HT1080 (cell line): ENCODE data around the gene ARHGAP26. TPM values are rescaled to one million over a fixed set of nuclear protein-coding genes. Genes with fewer than 3 reads are reported as not detected.

Experiments
- DNase-seq: peaks from one replicate; pipeline ENCODE4 v3.0.0-alpha.2; 2015; ENCODE audit warnings: low read depth
- total RNA-seq: library from RNA; depleted of rRNA; stranded (reverse); fragments of >200 nt; shearing (Covaris generic); gene quantifications from 2 replicates; pipeline ENCODE4 v1.2.3, GENCODE V29; 2014

ARHGAP26 gene
- total RNA-seq, 1 experiment from 2014 or later: 9.9 TPM

- no peak for DNase-seq
Observed at GRCh38 chr5:142810743-142811290, 40.6 kb downstream of the ARHGAP26 start.

- DNase-seq: no peak
Observed at GRCh38 chr5:142811866-142812557, 41.8 kb downstream of the ARHGAP26 start.

DNA sequence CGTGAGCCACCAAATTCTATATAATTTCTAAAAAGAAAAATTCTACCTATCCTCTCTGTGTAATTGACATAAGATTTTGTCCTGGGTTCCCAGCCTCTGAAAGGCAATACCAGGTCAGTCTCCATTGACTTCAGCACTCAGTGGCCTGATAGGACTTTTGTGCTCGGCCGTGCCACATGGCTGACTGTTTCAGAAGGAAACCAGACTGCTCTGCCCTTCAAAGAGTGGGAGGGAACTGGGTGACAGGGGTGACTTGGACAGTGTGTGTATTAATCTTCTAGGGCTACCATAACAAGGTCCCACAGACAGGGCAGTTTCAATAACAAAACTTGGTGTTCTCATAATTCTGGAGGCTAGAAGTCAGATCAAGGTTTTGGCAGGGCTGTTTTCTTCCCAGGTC is 43.0 kb downstream of the ARHGAP26 start:
- DNase-seq: no peak

DNA sequence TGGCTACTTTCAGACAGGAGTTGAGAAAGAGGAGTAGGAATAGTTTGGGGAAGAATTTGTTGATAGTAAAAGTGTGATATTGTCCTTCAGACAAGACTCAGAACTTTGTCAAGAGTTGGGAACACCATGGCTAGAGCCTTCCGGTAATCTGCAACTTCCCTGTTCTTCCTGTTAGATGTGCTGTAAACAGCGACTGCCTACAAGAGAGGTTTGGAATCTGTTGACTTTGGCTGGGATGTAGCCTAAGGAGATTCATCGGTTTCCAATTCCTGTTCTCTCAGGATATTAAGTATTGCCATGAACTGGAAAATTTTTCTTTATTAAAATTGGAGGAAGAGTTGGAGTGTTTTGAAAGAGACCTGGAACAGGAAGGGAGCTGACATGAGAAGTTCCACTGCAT is 43.9 kb downstream of the ARHGAP26 start:
- no peak for DNase-seq

GRCh38 chr5:142815469-142815868 is 45.3 kb downstream of the ARHGAP26 start:
- DNase-seq: no peak

DNA sequence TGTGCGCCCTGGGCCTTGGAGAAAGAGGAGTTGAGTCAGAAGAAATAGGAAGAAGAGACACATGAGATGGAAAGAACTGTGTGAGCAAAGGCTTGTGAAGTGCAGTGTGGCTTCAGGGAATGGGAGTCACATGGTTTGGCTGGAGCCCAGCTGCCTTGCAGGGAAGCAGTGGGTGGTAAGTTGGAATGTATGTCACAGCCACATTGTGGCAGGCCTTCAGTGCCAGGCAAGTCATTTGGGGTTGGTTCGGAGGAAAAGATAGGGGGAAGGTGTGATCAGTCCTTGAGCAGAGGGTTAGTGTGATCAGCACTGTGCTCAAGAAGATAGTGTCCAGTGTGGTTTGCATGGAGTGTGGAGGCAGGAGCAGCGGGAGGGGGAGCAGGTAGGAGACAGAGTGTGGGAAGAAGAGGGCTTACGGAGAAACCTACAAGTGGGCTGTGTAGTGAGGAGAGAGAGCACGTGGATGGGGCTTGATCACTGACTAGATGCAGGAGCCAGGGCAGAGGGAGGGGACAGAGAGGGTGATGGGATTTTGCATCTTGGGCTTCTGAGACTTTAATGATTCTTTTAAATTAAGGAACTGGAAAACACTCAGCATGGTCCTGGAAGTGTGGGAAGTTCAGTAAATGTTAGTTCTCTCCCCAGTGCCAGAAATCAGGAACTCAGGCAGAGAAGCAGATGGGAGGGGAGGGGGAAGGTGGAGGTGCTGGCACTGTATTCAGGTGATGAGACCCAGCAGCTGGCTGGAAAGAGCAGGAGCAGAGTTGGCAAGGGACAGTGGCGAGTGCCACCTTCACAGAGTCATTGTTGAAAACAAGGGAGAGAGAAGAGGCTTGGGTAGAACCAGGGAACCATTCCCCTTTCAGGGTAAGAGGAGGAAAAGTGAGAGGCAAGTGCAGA is 46.6 kb downstream of the ARHGAP26 start:
- peak; percentile 68 for DNase-seq

GRCh38 chr5:142817949-142818431 is 47.8 kb downstream of the ARHGAP26 start:
- DNase-seq: no peak

DNA sequence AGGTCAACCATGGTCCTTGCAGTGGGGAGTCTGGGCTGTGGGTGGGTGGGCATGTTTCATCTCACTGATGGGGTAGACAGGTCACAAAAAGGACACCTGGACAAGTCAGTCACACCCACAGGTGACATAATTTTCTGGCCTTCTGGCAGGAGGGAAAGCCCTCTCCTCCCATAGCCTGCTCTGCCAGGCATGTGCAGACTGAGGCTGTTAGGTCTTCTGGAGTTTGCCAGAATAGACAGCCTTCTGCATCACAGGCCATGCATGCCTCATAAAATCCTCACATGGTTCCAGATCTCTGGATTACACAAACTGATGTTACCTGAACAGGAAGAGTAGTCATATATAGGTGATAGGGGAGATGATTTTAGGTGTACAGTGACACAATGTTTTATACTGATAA is 49.1 kb downstream of the ARHGAP26 start:
- DNase-seq: no peak

GRCh38 chr5:142819825-142820224 is 49.6 kb downstream of the ARHGAP26 start:
- DNase-seq: no peak

GRCh38 chr5:142820447-142820846 is 50.3 kb downstream of the ARHGAP26 start:
- DNase-seq: no peak

DNA sequence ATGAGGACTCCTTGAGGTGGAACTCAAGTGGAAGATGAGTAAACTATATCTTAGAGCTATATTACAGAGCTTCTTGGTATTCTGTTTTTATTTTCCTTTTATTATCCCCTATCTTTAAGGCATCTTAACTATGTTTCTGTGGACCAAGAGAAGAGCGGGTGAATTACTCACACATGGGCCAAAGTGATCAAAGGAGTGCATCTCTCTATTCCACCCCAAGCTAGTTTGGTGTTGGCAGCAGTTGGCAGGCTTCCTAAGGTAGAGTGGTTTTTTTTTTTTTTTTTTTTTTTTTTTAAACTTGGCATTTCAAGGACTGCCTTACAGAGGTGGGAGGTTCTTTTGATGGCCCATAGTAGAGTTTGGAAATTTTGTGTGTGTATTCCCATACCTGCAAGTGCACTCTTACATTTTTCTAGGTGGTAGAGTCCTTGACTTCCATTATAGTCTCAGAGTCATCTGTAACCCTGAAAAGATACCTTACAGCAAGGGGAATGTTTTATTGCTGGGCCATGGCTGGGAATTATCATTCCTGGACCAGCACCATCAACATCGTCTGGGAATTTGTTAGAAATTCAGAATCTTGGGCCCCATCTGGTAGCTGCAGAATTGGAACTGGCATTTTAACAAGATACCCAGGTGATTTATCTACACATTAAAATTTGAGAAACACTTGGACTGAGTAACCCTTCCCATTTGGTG is 51.0 kb downstream of the ARHGAP26 start:
- DNase-seq: no peak

DNA sequence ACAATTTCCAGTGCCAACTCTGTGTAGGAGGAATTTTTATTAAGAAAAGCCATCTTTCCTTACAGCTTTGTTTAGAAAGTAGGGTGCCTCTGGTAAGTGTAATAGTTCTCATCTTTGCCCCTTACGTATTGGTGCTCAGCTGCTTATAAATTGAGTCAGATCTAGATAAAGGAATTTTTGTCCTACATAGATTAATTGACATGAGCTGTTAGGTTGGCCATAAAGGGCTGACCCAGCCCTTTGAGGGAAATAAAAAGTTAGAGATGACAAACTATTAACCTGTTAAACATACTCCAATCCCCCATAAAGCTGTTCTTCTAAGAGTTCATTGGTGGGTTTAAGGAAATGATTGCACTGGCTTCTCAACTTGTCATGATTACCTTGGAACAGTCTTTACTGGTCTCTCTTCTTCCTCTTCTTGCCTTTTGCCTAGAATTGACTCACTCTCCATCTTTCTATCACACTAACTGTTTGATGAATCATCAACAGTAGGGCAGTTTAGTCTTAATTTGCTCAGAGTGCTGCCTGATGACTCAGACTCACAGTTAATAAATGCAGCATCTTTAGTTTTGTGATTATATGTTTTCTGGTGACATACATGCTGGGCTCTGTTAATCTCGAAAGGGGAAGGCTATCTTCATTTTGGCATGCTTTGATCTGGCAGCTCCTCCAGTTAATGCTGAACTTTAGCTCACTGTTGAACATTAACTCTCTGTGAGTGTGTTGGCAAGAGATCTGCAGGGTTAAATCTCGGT is 51.7 kb downstream of the ARHGAP26 start:
- DNase-seq: peak; percentile 94

DNA sequence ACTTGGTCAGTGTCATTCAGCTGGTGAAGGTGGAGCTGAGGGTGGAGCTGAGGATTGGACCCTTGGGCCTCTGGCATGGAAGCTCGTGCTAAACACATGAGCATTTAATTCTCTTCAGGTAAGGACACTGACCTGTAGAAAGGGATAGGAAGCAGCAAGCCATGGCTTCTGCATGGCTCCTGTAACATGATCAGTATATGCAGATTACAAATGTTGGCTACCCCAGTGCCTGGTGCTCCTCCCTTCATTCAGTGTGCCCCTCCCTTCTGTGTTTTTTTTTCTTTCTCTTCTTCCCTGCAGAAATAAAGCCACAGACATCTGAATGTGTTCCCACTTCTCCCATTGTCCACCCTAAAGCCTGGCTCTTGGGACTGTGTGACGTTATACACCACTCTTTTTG is 52.9 kb downstream of the ARHGAP26 start:
- peak; percentile 34 for DNase-seq

DNA sequence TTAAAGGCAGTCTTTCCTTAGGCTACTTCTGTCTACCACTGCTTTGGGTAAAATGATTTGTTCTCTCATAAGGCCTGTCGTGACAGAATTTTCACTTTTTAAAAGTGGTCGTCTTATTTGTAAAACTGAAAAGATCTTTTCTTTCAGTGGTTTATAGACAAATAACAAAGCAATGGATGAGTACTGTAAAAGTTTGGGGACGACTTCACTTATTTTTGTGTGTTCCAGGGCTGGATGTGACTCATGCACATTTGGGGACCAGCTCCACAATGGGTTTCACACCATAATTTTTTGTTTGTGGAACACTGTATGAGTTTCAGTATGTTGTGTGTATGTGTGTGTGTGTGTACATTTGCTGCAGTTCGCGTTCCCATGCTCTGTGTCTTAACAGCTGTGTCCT is 53.6 kb downstream of the ARHGAP26 start:
- no peak for DNase-seq

- no peak for DNase-seq
Observed at GRCh38 chr5:142824391-142824790, 54.2 kb downstream of the ARHGAP26 start.

DNA sequence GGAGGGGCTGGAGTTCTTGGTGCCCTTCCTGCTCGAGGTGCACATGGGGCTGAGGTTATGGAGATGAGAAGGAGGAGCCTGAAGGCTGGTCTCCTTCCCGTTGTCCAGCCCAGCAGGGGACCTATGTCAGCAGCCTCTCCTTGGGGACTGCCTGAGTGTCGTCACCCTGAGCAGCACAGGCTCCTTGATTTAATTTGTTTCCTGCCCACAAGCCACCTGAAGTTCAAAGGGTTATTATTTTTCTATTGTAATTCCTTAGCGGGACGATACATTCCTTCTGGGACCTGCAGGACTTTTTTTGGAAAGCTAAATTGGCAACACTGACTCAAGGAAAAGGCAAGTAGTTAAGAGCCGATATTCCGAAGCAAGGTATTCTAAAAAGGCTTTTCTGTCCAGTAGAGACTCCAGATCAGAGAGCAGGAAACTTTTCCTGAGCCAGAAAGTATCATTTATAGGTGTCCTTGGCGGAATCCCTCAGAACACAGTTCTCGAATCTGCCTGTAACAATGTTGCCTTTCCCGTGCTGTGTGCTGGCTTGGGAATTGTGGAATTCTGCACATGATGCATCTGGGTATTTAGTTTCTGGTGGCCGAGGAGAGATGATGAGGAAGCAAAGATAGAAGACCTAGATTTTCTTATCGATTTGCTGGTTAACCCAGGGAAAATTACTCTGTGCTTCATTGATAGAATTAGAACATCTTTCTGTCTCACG is 55.4 kb downstream of the ARHGAP26 start:
- DNase-seq: no peak

- peak; percentile 29 for DNase-seq
Observed at GRCh38 chr5:142826093-142826492, 55.9 kb downstream of the ARHGAP26 start.

GRCh38 chr5:142826741-142827492 is 56.7 kb downstream of the ARHGAP26 start:
- DNase-seq: peak; percentile 96

GRCh38 chr5:142827934-142828576 is 57.9 kb downstream of the ARHGAP26 start:
- peak; percentile 61 for DNase-seq
